ENCODE data around the gene FCGR2B. TPM values are rescaled to one million over a fixed set of nuclear protein-coding genes. Genes with fewer than 3 reads are reported as not detected.

FCGR2B gene
- polyA plus RNA-seq, 1 donor = 0.06 TPM

Other genes starting within 250 kb of the FCGR2B start
- 7.2 TPM for gene FCGR2A, start 157.7 kb upstream of the FCGR2B start, polyA plus RNA-seq (ENCODE audit: insufficient read length)
- gene HSPA6, start 138.6 kb upstream of the FCGR2B start, polyA plus RNA-seq (ENCODE audit: insufficient read length) = 0.67 TPM
- gene FCGR3A, start 113.3 kb upstream of the FCGR2B start, polyA plus RNA-seq (ENCODE audit: insufficient read length) = 3.4 TPM
- not detected for gene FCGR3B, start 32.0 kb upstream of the FCGR2B start, polyA plus RNA-seq (ENCODE audit: insufficient read length)
- gene FCRLA, start 44.1 kb downstream of the FCGR2B start, polyA plus RNA-seq (ENCODE audit: insufficient read length) = 0.46 TPM
- 0.49 TPM for gene FCRLB, start 58.4 kb downstream of the FCGR2B start, polyA plus RNA-seq (ENCODE audit: insufficient read length)
- gene DUSP12, start 86.6 kb downstream of the FCGR2B start, polyA plus RNA-seq (ENCODE audit: insufficient read length) = 26.3 TPM
- gene ATF6, start 103.2 kb downstream of the FCGR2B start, polyA plus RNA-seq (ENCODE audit: insufficient read length) = 14.8 TPM

Data from hindlimb muscle (tissue), 1 donor.